Neutrophil (primary cell): ENCODE results near the gene GDPD5.

Experiments
- H3K27ac ChIP-seq: fragments of 200-600 bp; sonication (generic); 2 replicates; pipeline ENCODE4 v1.5.1; 2016; ENCODE audit warnings: mild to moderate bottlenecking, moderate library complexity
- H3K27me3 ChIP-seq: fragments of 200-600 bp; sonication (generic); 2 replicates; pipeline ENCODE4 v1.6.0; 2016; ENCODE audit warnings: mild to moderate bottlenecking
- H3K36me3 ChIP-seq: fragments of 200-600 bp; sonication (generic); 2 replicates; pipeline ENCODE4 v1.5.1; 2017
- H3K4me1 ChIP-seq, 2 experiments: fragments of 200-600 bp in 1 of 2; sonication (generic) in 1 of 2; 1 replicate in 1 of 2; 2 replicates in 1 of 2; pipeline versions ENCODE4 v1.5.1 to v1.6.1; 2013 to 2016; ENCODE audit warnings: low read depth in 1 of 2, low read length in 1 of 2, mild to moderate bottlenecking in 1 of 2, moderate library complexity in 1 of 2; ENCODE audit not compliant: control insufficient read depth in 1 of 2, insufficient read depth in 1 of 2
- H3K4me3 ChIP-seq, 2 experiments: fragments of 200-600 bp in 1 of 2; sonication (generic) in 1 of 2; 1 replicate in 1 of 2; 2 replicates in 1 of 2; pipeline ENCODE4 v1.5.1; 2013 to 2016; ENCODE audit warnings: low read depth in 1 of 2, low read length in 1 of 2, mild to moderate bottlenecking in 1 of 2, moderate library complexity in 1 of 2
- H3K9me3 ChIP-seq: fragments of 200-600 bp; sonication (generic); 2 replicates; pipeline ENCODE4 v1.5.1; 2016
- CTCF ChIP-seq: fragments of 200-600 bp; sonication (generic); IDR thresholded peaks from 2 replicates; pipeline ENCODE4 v1.5.1; 2016; ENCODE audit warnings: antibody characterized with exemption

Gene GDPD5

GRCh38 chr11:75563978-75564552 lies 38.3 kb upstream of the GDPD5 start:
- Histone ChIP-seq H3K36me3 (no peaks in the 10 kb centered on the region), H3K4me3 (no peak overlapping the region), H3K27ac (no peak overlapping the region), H3K4me1 (peaks cover 10 to 16% of the 10 kb centered on the region in 2 experiments), H3K27me3 (peaks cover 54% of the 10 kb centered on the region), H3K9me3 (no peaks in the 10 kb centered on the region)
- TF ChIP-seq CTCF: no peak

- H3K27me3 ChIP-seq: peaks cover 54% of the 10 kb centered on the region
- no peak overlapping the region for H3K4me3 ChIP-seq
- H3K27ac ChIP-seq: no peak overlapping the region
These were observed 37.8 kb upstream of the GDPD5 start for GRCh38 chr11:75563501-75563977.

GRCh38 chr11:75562836-75563484 lies 37.2 kb upstream of the GDPD5 start:
- no peaks in the 10 kb centered on the region for H3K36me3 ChIP-seq
- no peaks in the 10 kb centered on the region for H3K9me3 ChIP-seq
- TF ChIP-seq CTCF: no peak
- peak overlapping the region; percentile 40 to 58 for H3K4me3 ChIP-seq
- no peak overlapping the region for H3K27ac ChIP-seq
- peaks cover 10 to 16% of the 10 kb centered on the region in 2 experiments for H3K4me1 ChIP-seq
- H3K27me3 ChIP-seq: peaks cover 54% of the 10 kb centered on the region

More at GRCh38 chr11:75563501-75563977, 37.8 kb upstream of the GDPD5 start:
- H3K4me1 ChIP-seq: peaks cover 10 to 16% of the 10 kb centered on the region in 2 experiments
- no peaks in the 10 kb centered on the region for H3K9me3 ChIP-seq
- TF ChIP-seq CTCF: no peak
- H3K36me3 ChIP-seq: no peaks in the 10 kb centered on the region

- peaks cover 10 to 16% of the 10 kb centered on the region in 2 experiments for H3K4me1 ChIP-seq
- peak within 1 kb of the TSS; percentile 40 to 58 for H3K4me3 ChIP-seq
- H3K27ac ChIP-seq: no peak within 1 kb of the TSS
- H3K27me3 ChIP-seq: peaks cover 54% of the 10 kb centered on the region
- TF ChIP-seq CTCF: no peak
- no peaks in the 10 kb centered on the region for H3K36me3 ChIP-seq
- H3K9me3 ChIP-seq: no peaks in the 10 kb centered on the region
These were observed 36.5 kb upstream of the GDPD5 start, which contains the start of gene SERPINH1 for GRCh38 chr11:75562048-75562835. Gene SERPINH1 (plus strand): TSS chr11:75562253. CDS start chr11:75566350, 4,097 bp downstream.

GRCh38 chr11:75561426-75562047 lies 35.8 kb upstream of the GDPD5 start:
- Histone ChIP-seq H3K9me3 (no peaks in the 10 kb centered on the region), H3K27me3 (peaks cover 54% of the 10 kb centered on the region), H3K36me3 (no peaks in the 10 kb centered on the region), H3K27ac (no peak overlapping the region), H3K4me1 (peaks cover 10 to 16% of the 10 kb centered on the region in 2 experiments), H3K4me3 (peak overlapping the region in 1 of 2 experiments; percentile 58)
- TF ChIP-seq CTCF: no peak
